Endometrial microvascular endothelial cells (primary cell): Measurements from ENCODE around the gene UBIAD1. TPM values are rescaled to one million over a fixed set of nuclear protein-coding genes. Genes with fewer than 3 reads are reported as not detected.
"Not testable (repeated sequence)": the region's sequence is repeated elsewhere in the genome, so short reads cannot be mapped to it uniquely, and the experiment has no call there.

ENCODE experiments used
- in situ Hi-C: cut with HindIII; loops from 2 replicates; pipeline ENCODE4 v1.10.0; 2017; ENCODE audit warnings: low sequenced_read_pairs, low pct_unique_long_range_greater_than_20kb; ENCODE audit errors: inconsistent ontology term
- total RNA-seq: library from RNA; depleted of rRNA; stranded (reverse); fragments of >200 nt; gene quantifications from one replicate; pipeline ENCODE4 v1.2.3, GENCODE V29; 2015; ENCODE audit errors: inconsistent ontology term

UBIAD1 gene
- total RNA-seq: 15.4 TPM

- in situ Hi-C loops: no loop called here
Observed at GRCh38 chr1:11272832-11273594, at the start of gene UBIAD1. TSS of gene UBIAD1 (plus strand) at chr1:11273198. CDS start at chr1:11273532, 334 bp downstream.

- in situ Hi-C loops: no loop called here
Observed at GRCh38 chr1:11227106-11228077, 45.6 kb upstream of the UBIAD1 start.

GRCh38 chr1:11229203-11229602, 43.8 kb upstream of the UBIAD1 start:
- in situ Hi-C loops: no loop called here

- in situ Hi-C loops: no loop called here
Observed at GRCh38 chr1:11233208-11233607, 39.8 kb upstream of the UBIAD1 start.

- in situ Hi-C loops: no loop called here
Observed at GRCh38 chr1:11237356-11237755, 35.6 kb upstream of the UBIAD1 start.

- in situ Hi-C loops: no loop called here
Observed at GRCh38 chr1:11238311-11238710, 34.7 kb upstream of the UBIAD1 start.

GRCh38 chr1:11245248-11245647, 27.8 kb upstream of the UBIAD1 start:
- in situ Hi-C loops: no loop called here

GRCh38 chr1:11245904-11246719, 26.9 kb upstream of the UBIAD1 start:
- in situ Hi-C loops: no loop called here

GRCh38 chr1:11248169-11248568, 24.8 kb upstream of the UBIAD1 start:
- in situ Hi-C loops: no loop called here

- in situ Hi-C loops: no loop called here
Observed at GRCh38 chr1:11252538-11252937, 20.5 kb upstream of the UBIAD1 start.

- in situ Hi-C loops: no loop called here
Observed at GRCh38 chr1:11253226-11253625, 19.8 kb upstream of the UBIAD1 start.

- in situ Hi-C loops: no loop called here
Observed at GRCh38 chr1:11256299-11256698, 16.7 kb upstream of the UBIAD1 start.

- in situ Hi-C loops: no loop called here
Observed at GRCh38 chr1:11262171-11263049, 10.6 kb upstream of the UBIAD1 start, which contains the start of gene MTOR. TSS of gene MTOR (minus strand) at chr1:11262551. CDS start at chr1:11259409, 3,142 bp downstream.

GRCh38 chr1:11266268-11267074, 6.5 kb upstream of the UBIAD1 start:
- in situ Hi-C loops: no loop called here

GRCh38 chr1:11267350-11268337, 5.4 kb upstream of the UBIAD1 start:
- in situ Hi-C loops: not testable (repeated sequence)

GRCh38 chr1:11272544-11272831, 510 bp upstream of the UBIAD1 start:
- in situ Hi-C loops: no loop called here
